Measurements from ENCODE around the gene LIPG. TPM values are rescaled to one million over a fixed set of nuclear protein-coding genes. Genes with fewer than 3 reads are reported as not detected.

The LIPG gene
- total RNA-seq, 4 donors from 2014 or later: 8.0 TPM; not detected in 3

- intact Hi-C loops (cut with DNase I; ENCODE audit: low total_unique reads): no loop called here
- H3K27ac ChIP-seq: no peak overlapping the region
- H3K4me3 ChIP-seq: no peak overlapping the region
- no peaks in the 10 kb centered on the region for H3K9me3 ChIP-seq
- H3K4me1 ChIP-seq: no peaks in the 10 kb centered on the region
- H3K36me3 ChIP-seq: no peaks in the 10 kb centered on the region
- TF ChIP-seq POLR2A (IDR thresholded peaks at IDR 0.05) (no peak), CTCF (IDR thresholded peaks at IDR 0.05) (no peak)
- no peaks in the 10 kb centered on the region for H3K27me3 ChIP-seq
- DNase-seq: no peak
Observed at GRCh38 chr18:49524951-49525350, 36.9 kb upstream of the LIPG start.

- no peak overlapping the region for H3K4me3 ChIP-seq
Observed at GRCh38 chr18:49525981-49526380, 35.9 kb upstream of the LIPG start.

GRCh38 chr18:49527631-49528327 lies 34.1 kb upstream of the LIPG start:
- H3K9me3 ChIP-seq: no peaks in the 10 kb centered on the region
- TF ChIP-seq CTCF (IDR thresholded peaks at IDR 0.05) (no peak), POLR2A (IDR thresholded peaks at IDR 0.05) (no peak)

More at GRCh38 chr18:49525981-49526380, 35.9 kb upstream of the LIPG start:
- intact Hi-C loops (cut with DNase I; ENCODE audit: low total_unique reads): no loop called here
- no peaks in the 10 kb centered on the region for H3K4me1 ChIP-seq
- no peak overlapping the region for H3K27ac ChIP-seq
- H3K9me3 ChIP-seq: no peaks in the 10 kb centered on the region
- H3K36me3 ChIP-seq: no peaks in the 10 kb centered on the region
- TF ChIP-seq POLR2A (IDR thresholded peaks at IDR 0.05) (no peak), CTCF (IDR thresholded peaks at IDR 0.05) (no peak)
- no peak for DNase-seq
- no peaks in the 10 kb centered on the region for H3K27me3 ChIP-seq

GRCh38 chr18:49529596-49529995 lies 32.3 kb upstream of the LIPG start:
- intact Hi-C loops (cut with DNase I; ENCODE audit: low total_unique reads): no loop called here
- no peak for TF ChIP-seq POLR2A (IDR thresholded peaks at IDR 0.05)
- Histone ChIP-seq H3K9me3 (no peaks in the 10 kb centered on the region), H3K4me1 (no peaks in the 10 kb centered on the region), H3K27ac (no peak overlapping the region), H3K4me3 (no peak overlapping the region), H3K27me3 (no peaks in the 10 kb centered on the region), H3K36me3 (no peaks in the 10 kb centered on the region)
- DNase-seq: no peak

More at GRCh38 chr18:49527631-49528327, 34.1 kb upstream of the LIPG start:
- no peak overlapping the region for H3K27ac ChIP-seq
- no peaks in the 10 kb centered on the region for H3K4me1 ChIP-seq
- H3K4me3 ChIP-seq: no peak overlapping the region
- no peaks in the 10 kb centered on the region for H3K36me3 ChIP-seq
- H3K27me3 ChIP-seq: no peaks in the 10 kb centered on the region
- intact Hi-C loops (cut with DNase I; ENCODE audit: low total_unique reads): no loop called here
- DNase-seq: no peak

- H3K36me3 ChIP-seq: no peaks in the 10 kb centered on the region
- TF ChIP-seq POLR2A (IDR thresholded peaks at IDR 0.05): no peak
- no peak for TF ChIP-seq CTCF (IDR thresholded peaks at IDR 0.05)
- intact Hi-C loops (cut with DNase I; ENCODE audit: low total_unique reads): no loop called here
Observed at GRCh38 chr18:49531678-49532153, 30.1 kb upstream of the LIPG start.

More at GRCh38 chr18:49531678-49532153, 30.1 kb upstream of the LIPG start:
- H3K27ac ChIP-seq: no peak overlapping the region
- H3K27me3 ChIP-seq: no peaks in the 10 kb centered on the region
- H3K9me3 ChIP-seq: no peaks in the 10 kb centered on the region
- no peak for DNase-seq
- no peaks in the 10 kb centered on the region for H3K4me1 ChIP-seq
- H3K4me3 ChIP-seq: no peak overlapping the region
